Naive B cell (primary cell): Measurements from ENCODE around the gene CHMP5. TPM values are rescaled to one million over a fixed set of nuclear protein-coding genes. Genes with fewer than 3 reads are reported as not detected.

ENCODE experiments used
- ATAC-seq, 2 donors: fragments of 150-1000 bp; cut with Tn5 transposase; 2 replicates each; pipeline ENCODE4 v1.10.0; 2021; ENCODE audit warnings: low read depth in 2 of 2, mild to moderate bottlenecking in 2 of 2, moderate library complexity in 2 of 2
- DNase-seq: peaks from one replicate; pipeline ENCODE4 v3.0.0; 2022
- H3K27ac Mint-ChIP-seq, 6 donors: one replicate each; pipeline ENCODE4 v1.8.0; 2020 to 2022; ENCODE audit warnings: mild to moderate bottlenecking in 6 of 6, mixed read lengths in 6 of 6, moderate library complexity in 5 of 6, inconsistent platforms in 2 of 6
- H3K27me3 Mint-ChIP-seq, 3 donors: one replicate each; pipeline ENCODE4 v1.8.0; 2021 to 2022; ENCODE audit warnings: mixed read lengths in 3 of 3, mild to moderate bottlenecking in 1 of 3
- H3K36me3 Mint-ChIP-seq, 2 donors: one replicate each; pipeline ENCODE4 v1.8.0; 2020 to 2022; ENCODE audit warnings: mixed read lengths in 2 of 2, inconsistent platforms in 1 of 2, mild to moderate bottlenecking in 1 of 2
- H3K4me1 Mint-ChIP-seq, 3 donors: one replicate each; pipeline ENCODE4 v1.8.0; 2020 to 2022; ENCODE audit warnings: mixed read lengths in 3 of 3, inconsistent platforms in 1 of 3, mild to moderate bottlenecking in 1 of 3, moderate library complexity in 1 of 3
- H3K4me3 Mint-ChIP-seq, 8 donors: one replicate each; pipeline ENCODE4 v1.8.0; 2020 to 2022; ENCODE audit warnings: mild to moderate bottlenecking in 8 of 8, mixed read lengths in 8 of 8, moderate library complexity in 8 of 8, inconsistent platforms in 2 of 8
- H3K9me3 Mint-ChIP-seq, 7 donors: one replicate each; pipeline ENCODE4 v1.8.0; 2020 to 2022; ENCODE audit warnings: mixed read lengths in 7 of 7, mild to moderate bottlenecking in 5 of 7, inconsistent platforms in 2 of 7, moderate library complexity in 1 of 7
- polyA plus RNA-seq, 6 donors: library from polyadenylated mRNA; unstranded; fragments of 300-500 nt; fragmentation: Illumina TruSeq; gene quantifications; one replicate each; pipeline ENCODE4 v1.2.3, GENCODE V29; 2021; ENCODE audit warnings: low read depth in 6 of 6

Gene CHMP5
- 10 to 100 TPM; 41.6 to 76.4 (median 54.2) TPM for polyA plus RNA-seq

- peaks cover 36 to 38% (median 36%) of the 10 kb centered on the region in 3 donors for H3K4me1 Mint-ChIP-seq
- peak within 1 kb of the TSS; percentile 96 to 99 (median 99) for H3K27ac Mint-ChIP-seq
- DNase-seq (peak; percentile 98), ATAC-seq (peak; percentile 85)
- peak within 1 kb of the TSS; percentile 81 to 99 (median 95) for H3K4me3 Mint-ChIP-seq
- H3K36me3 Mint-ChIP-seq = peaks cover 11% of the 10 kb centered on the region in 2 donors
- H3K27me3 Mint-ChIP-seq = no peaks in the 10 kb centered on the region
- H3K9me3 Mint-ChIP-seq = no peaks in the 10 kb centered on the region
Observed at GRCh38 chr9:33264473-33265177, at the start of gene CHMP5, which contains the start of gene BAG1. TSS of gene CHMP5 (plus strand) at chr9:33265049. CDS start at chr9:33265079, 30 bp downstream. TSS of gene BAG1 (minus strand) at chr9:33264708.

GRCh38 chr9:33220681-33221567, 43.9 kb upstream of the CHMP5 start:
- Mint-ChIP-seq H3K4me3 (peak overlapping the region in 4 of 8 donors; percentile 3 to 61 (median 34)), H3K9me3 (no peaks in the 10 kb centered on the region), H3K27me3 (peaks cover 0 to 5% (median 0%) of the 10 kb centered on the region in 3 donors), H3K4me1 (peaks cover 22 to 33% (median 25%) of the 10 kb centered on the region in 3 donors), H3K36me3 (no peaks in the 10 kb centered on the region), H3K27ac (peak overlapping the region in 4 of 6 donors; percentile 59 to 75 (median 62))
- no peak for DNase-seq
- peak; percentile 30 for ATAC-seq

- Mint-ChIP-seq H3K36me3 (no peaks in the 10 kb centered on the region), H3K4me1 (peaks cover 24 to 39% (median 31%) of the 10 kb centered on the region in 3 donors), H3K9me3 (no peaks in the 10 kb centered on the region), H3K27ac (peak overlapping the region in 3 of 6 donors; percentile 57 to 75 (median 60)), H3K27me3 (peaks cover 0 to 5% (median 0%) of the 10 kb centered on the region in 3 donors), H3K4me3 (peak overlapping the region in 3 of 8 donors; percentile 3 to 57 (median 5))
- no peak for DNase-seq
- ATAC-seq = no peak
Observed at GRCh38 chr9:33221568-33221884, 43.3 kb upstream of the CHMP5 start.

- H3K36me3 Mint-ChIP-seq = no peaks in the 10 kb centered on the region
- H3K27ac Mint-ChIP-seq = peak overlapping the region in 3 of 6 donors; percentile 34 to 57 (median 43)
- H3K4me1 Mint-ChIP-seq = peaks cover 29 to 44% (median 36%) of the 10 kb centered on the region in 3 donors
- H3K27me3 Mint-ChIP-seq = peaks cover 0 to 5% (median 0%) of the 10 kb centered on the region in 3 donors
- no peak for DNase-seq
- peak in 1 of 2 donors; percentile 34 for ATAC-seq
- peak overlapping the region in 2 of 8 donors; percentile 30 to 57 for H3K4me3 Mint-ChIP-seq
- no peaks in the 10 kb centered on the region for H3K9me3 Mint-ChIP-seq
Observed at GRCh38 chr9:33222031-33222430, 42.8 kb upstream of the CHMP5 start.

- no peak overlapping the region for H3K27ac Mint-ChIP-seq
- H3K9me3 Mint-ChIP-seq = no peaks in the 10 kb centered on the region
- H3K4me3 Mint-ChIP-seq = no peak overlapping the region
- ATAC-seq (no peak), DNase-seq (no peak)
- H3K27me3 Mint-ChIP-seq = no peaks in the 10 kb centered on the region
- peaks cover 33 to 51% (median 38%) of the 10 kb centered on the region in 3 donors for H3K4me1 Mint-ChIP-seq
- H3K36me3 Mint-ChIP-seq = no peaks in the 10 kb centered on the region
Observed at GRCh38 chr9:33223696-33224095, 41.2 kb upstream of the CHMP5 start.

- peak; percentile 63 for DNase-seq
- Mint-ChIP-seq H3K4me1 (peaks cover 33 to 50% (median 36%) of the 10 kb centered on the region in 3 donors), H3K27ac (peak overlapping the region in 4 of 6 donors; percentile 44 to 70 (median 64))
Observed at GRCh38 chr9:33225319-33226147, 39.3 kb upstream of the CHMP5 start.

GRCh38 chr9:33227008-33227398, 37.8 kb upstream of the CHMP5 start:
- Mint-ChIP-seq H3K36me3 (no peaks in the 10 kb centered on the region), H3K9me3 (no peaks in the 10 kb centered on the region), H3K27me3 (no peaks in the 10 kb centered on the region), H3K4me3 (peak overlapping the region in 6 of 8 donors; percentile 12 to 67 (median 48)), H3K4me1 (peaks cover 21 to 35% (median 24%) of the 10 kb centered on the region in 3 donors), H3K27ac (peak overlapping the region in 5 of 6 donors; percentile 82 to 96 (median 95))
- ATAC-seq (peak; percentile 90 to 92), DNase-seq (peak; percentile 60)

More at GRCh38 chr9:33225319-33226147, 39.3 kb upstream of the CHMP5 start:
- Mint-ChIP-seq H3K36me3 (no peaks in the 10 kb centered on the region), H3K4me3 (peak overlapping the region in 1 of 8 donors; percentile 26), H3K27me3 (no peaks in the 10 kb centered on the region), H3K9me3 (no peaks in the 10 kb centered on the region)
- peak; percentile 21 to 35 for ATAC-seq

GRCh38 chr9:33227741-33228140, 37.1 kb upstream of the CHMP5 start:
- H3K36me3 Mint-ChIP-seq = no peaks in the 10 kb centered on the region
- H3K27ac Mint-ChIP-seq = peak overlapping the region in 5 of 6 donors; percentile 27 to 96 (median 86)

GRCh38 chr9:33228606-33229005, 36.2 kb upstream of the CHMP5 start:
- Mint-ChIP-seq H3K4me3 (peak overlapping the region in 1 of 8 donors; percentile 22), H3K27me3 (peaks cover 0 to 5% (median 0%) of the 10 kb centered on the region in 3 donors), H3K4me1 (peaks cover 19 to 27% (median 26%) of the 10 kb centered on the region in 3 donors), H3K36me3 (no peaks in the 10 kb centered on the region), H3K27ac (peak overlapping the region in 2 of 6 donors; percentile 11 to 89), H3K9me3 (no peaks in the 10 kb centered on the region)
- ATAC-seq (no peak), DNase-seq (no peak)

More at GRCh38 chr9:33227741-33228140, 37.1 kb upstream of the CHMP5 start:
- no peak for DNase-seq
- H3K9me3 Mint-ChIP-seq = no peaks in the 10 kb centered on the region
- no peaks in the 10 kb centered on the region for H3K27me3 Mint-ChIP-seq
- no peak for ATAC-seq
- H3K4me1 Mint-ChIP-seq = peaks cover 19 to 28% (median 23%) of the 10 kb centered on the region in 3 donors
- H3K4me3 Mint-ChIP-seq = peak overlapping the region in 2 of 8 donors; percentile 6 to 48

DNA sequence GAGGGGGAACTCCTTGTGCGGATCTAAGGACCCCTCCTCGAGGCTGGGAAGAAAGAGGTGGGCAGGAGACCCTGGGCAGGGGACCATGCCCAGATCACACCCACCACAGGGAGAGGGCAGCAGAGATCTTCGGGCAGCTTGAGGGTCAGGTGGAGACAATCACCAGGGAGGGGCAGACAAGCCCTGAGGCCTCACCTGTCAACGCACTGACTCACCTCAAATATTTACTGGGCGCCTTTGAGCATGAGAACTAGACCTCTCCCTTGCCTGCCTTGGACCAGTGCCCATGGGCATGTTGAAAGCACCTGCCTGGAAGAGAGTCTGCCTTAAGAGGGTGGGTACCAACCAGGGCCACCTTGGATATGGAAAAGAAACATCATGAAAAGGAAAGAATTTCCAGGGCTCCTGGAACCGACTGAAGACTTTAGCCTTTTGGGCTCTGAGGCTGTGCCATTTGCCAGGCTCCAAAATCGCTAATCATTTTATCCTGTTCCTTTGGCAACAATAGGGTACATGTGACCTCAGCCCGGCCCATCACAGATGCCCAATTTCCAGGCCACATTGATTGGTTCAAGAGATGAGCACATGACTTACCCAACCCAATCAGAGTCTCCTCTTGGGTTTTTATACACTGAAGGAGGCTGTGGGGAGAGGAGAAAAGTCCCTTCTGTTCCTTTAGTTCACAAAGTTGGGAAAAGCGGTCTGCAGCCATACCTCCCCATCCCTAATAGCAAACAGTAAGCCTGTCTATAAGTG, 35.3 kb upstream of the CHMP5 start:
- ATAC-seq (no peak), DNase-seq (no peak)
- Mint-ChIP-seq H3K27ac (no peak overlapping the region), H3K4me1 (peaks cover 19 to 27% (median 26%) of the 10 kb centered on the region in 3 donors), H3K36me3 (no peaks in the 10 kb centered on the region), H3K4me3 (no peak overlapping the region), H3K27me3 (peaks cover under 1 to 5% (median 4%) of the 10 kb centered on the region in 3 donors), H3K9me3 (no peaks in the 10 kb centered on the region)

- no peak overlapping the region for H3K4me3 Mint-ChIP-seq
- H3K9me3 Mint-ChIP-seq = no peaks in the 10 kb centered on the region
- peak overlapping the region in 1 of 6 donors; percentile 37 for H3K27ac Mint-ChIP-seq
- no peaks in the 10 kb centered on the region for H3K36me3 Mint-ChIP-seq
- ATAC-seq (no peak), DNase-seq (no peak)
- H3K27me3 Mint-ChIP-seq = peaks cover 10 to 18% (median 10%) of the 10 kb centered on the region in 3 donors
- H3K4me1 Mint-ChIP-seq = peaks cover 10 to 18% (median 17%) of the 10 kb centered on the region in 3 donors
Observed at GRCh38 chr9:33230756-33231622, 33.9 kb upstream of the CHMP5 start.
